Tibial nerve (tissue), 4 donors: ENCODE measurements around the gene RAP2B. TPM values are rescaled to one million over a fixed set of nuclear protein-coding genes. Genes with fewer than 3 reads are reported as not detected.
"Not testable (repeated sequence)": the region's sequence is repeated elsewhere in the genome, so short reads cannot be mapped to it uniquely, and the experiment has no call there.

Experiments
- DNase-seq, 2 donors: peaks; one replicate each; pipeline ENCODE4 v3.0.0-alpha.2; 2019; ENCODE audit warnings: low spot score in 2 of 2
- H3K27ac ChIP-seq, 4 donors: fragments of 200-600 bp; sonication (generic) in 3 of 4; one replicate each; pipeline ENCODE4 v1.5.1; 2017 to 2019; ENCODE audit warnings: mild to moderate bottlenecking in 1 of 4
- H3K27me3 ChIP-seq, 2 donors: fragments of 200-600 bp; sonication (generic) in 1 of 2; one replicate each; pipeline versions ENCODE4 v1.5.1 to v1.6.0; 2017 to 2019
- H3K36me3 ChIP-seq, 3 donors: fragments of 200-600 bp; sonication (generic); one replicate each; pipeline ENCODE4 v1.5.1; 2018 to 2019
- H3K4me1 ChIP-seq, 4 donors: fragments of 200-600 bp; sonication (generic) in 3 of 4; one replicate each; pipeline ENCODE4 v1.5.1; 2017 to 2019
- H3K4me3 ChIP-seq, 4 donors: fragments of 200-600 bp; sonication (generic) in 3 of 4; one replicate each; pipeline ENCODE4 v1.5.1; 2017 to 2019; ENCODE audit warnings: mild to moderate bottlenecking in 1 of 4, moderate library complexity in 1 of 4
- H3K9me3 ChIP-seq, 4 donors: fragments of 200-600 bp; sonication (generic) in 3 of 4; one replicate each; pipeline ENCODE4 v1.5.1; 2017 to 2019
- EP300 ChIP-seq, 2 donors: sonication (generic); formaldehyde crosslinking; IDR thresholded peaks; one replicate each; pipeline ENCODE4 v1.6.1; 2017; ENCODE audit warnings: antibody characterized with exemption in 2 of 2, mild to moderate bottlenecking in 1 of 2
- POLR2A ChIP-seq, 2 donors: fragments of 450-650 bp; IDR thresholded peaks; one replicate each; pipeline ENCODE4 v1.6.1; 2017; ENCODE audit warnings: antibody characterized with exemption in 2 of 2, mild to moderate bottlenecking in 2 of 2, moderate library complexity in 2 of 2
- WGBS, 2 donors: methylation state at CpG; one replicate each; pipeline ENCODE4 v1.1.5; 2018; 5-methylcytosine and 5-hydroxymethylcytosine counted together
- total RNA-seq, 4 donors: library from RNA; depleted of rRNA; stranded (reverse); fragments of >200 nt; gene quantifications; one replicate each; pipeline ENCODE4 v1.1.0, GENCODE V29; 2016
- TF ChIP-seq, protein P1 (sequence below), 5 experiments: fragments of 200-600 bp in 3 of 5; fragments of 450-650 bp in 2 of 5; sonication (generic) in 3 of 5; IDR thresholded peaks; one replicate each; pipeline ENCODE4 v1.5.1; 2016 to 2019; ENCODE audit warnings: antibody characterized with exemption in 5 of 5, mild to moderate bottlenecking in 3 of 5, moderate library complexity in 2 of 5

RAP2B gene
- total RNA-seq, 4 donors from 2014 or later, result 15.1 to 17.3 (median 15.8) TPM

DNA sequence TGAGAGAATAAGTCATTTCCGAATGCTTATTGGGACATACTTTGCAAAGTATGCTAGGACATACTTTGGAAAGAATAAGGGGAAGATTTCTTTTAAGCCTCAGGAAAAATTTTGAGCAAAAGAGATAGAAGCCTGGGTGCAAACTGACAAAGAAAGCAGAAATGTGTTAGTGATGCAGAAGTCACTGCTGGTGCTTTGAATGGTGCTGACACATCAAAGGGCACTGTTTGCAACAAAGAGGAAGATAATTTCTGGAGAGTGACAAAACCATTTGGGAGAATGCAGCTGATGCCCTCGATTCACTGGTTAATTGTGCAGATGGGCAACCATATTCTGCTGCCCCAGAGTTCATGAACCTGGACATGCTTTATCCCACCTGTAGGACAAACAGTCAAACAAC is 11.0 kb upstream of the RAP2B start:
- H3K4me3 ChIP-seq, result no peak overlapping the region
- no peak overlapping the region for H3K27ac ChIP-seq
- 63 to 73% methylated on average over 2 of the region's 2 CpGs for WGBS, 2 donors
- no peaks in the 10 kb centered on the region for H3K4me1 ChIP-seq
- H3K36me3 ChIP-seq, result no peaks in the 10 kb centered on the region
- no peaks in the 10 kb centered on the region for H3K27me3 ChIP-seq
- no peak for TF ChIP-seq POLR2A (IDR thresholded peaks at IDR 0.05)
- TF ChIP-seq EP300 (IDR thresholded peaks at IDR 0.05), result no peak
- TF ChIP-seq, protein P1, sequence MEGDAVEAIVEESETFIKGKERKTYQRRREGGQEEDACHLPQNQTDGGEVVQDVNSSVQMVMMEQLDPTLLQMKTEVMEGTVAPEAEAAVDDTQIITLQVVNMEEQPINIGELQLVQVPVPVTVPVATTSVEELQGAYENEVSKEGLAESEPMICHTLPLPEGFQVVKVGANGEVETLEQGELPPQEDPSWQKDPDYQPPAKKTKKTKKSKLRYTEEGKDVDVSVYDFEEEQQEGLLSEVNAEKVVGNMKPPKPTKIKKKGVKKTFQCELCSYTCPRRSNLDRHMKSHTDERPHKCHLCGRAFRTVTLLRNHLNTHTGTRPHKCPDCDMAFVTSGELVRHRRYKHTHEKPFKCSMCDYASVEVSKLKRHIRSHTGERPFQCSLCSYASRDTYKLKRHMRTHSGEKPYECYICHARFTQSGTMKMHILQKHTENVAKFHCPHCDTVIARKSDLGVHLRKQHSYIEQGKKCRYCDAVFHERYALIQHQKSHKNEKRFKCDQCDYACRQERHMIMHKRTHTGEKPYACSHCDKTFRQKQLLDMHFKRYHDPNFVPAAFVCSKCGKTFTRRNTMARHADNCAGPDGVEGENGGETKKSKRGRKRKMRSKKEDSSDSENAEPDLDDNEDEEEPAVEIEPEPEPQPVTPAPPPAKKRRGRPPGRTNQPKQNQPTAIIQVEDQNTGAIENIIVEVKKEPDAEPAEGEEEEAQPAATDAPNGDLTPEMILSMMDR (IDR thresholded peaks at IDR 0.05), result no peak
- DNase-seq, result no peak
- no peaks in the 10 kb centered on the region for H3K9me3 ChIP-seq

DNA sequence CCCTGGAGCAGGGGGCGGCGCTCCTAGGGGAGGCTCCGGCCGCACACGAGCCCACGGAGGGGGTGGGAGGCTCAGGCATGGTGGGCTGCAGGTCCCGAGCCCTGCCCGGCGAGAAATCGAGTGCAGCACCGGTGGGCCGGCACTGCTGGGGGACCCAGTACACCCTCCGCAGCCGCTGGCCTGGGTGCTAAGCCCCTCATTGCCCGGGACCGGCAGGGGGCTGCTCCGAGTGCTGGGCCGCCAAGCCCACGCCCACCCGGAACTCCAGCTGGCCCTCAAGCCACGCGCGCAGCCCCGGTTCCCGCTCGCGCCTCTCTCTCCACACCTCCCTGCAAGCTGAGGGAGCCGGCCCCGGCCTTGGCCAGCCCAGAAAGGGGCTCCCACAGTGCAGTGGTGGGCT is 6.2 kb upstream of the RAP2B start:
- not testable (repeated sequence) for H3K4me1 ChIP-seq, DNase-seq, H3K4me3 ChIP-seq, H3K27me3 ChIP-seq, H3K36me3 ChIP-seq, H3K9me3 ChIP-seq, H3K27ac ChIP-seq
- 96 to 98% methylated on average over 15 to 27 of the region's 29 CpGs for WGBS, 2 donors

DNA sequence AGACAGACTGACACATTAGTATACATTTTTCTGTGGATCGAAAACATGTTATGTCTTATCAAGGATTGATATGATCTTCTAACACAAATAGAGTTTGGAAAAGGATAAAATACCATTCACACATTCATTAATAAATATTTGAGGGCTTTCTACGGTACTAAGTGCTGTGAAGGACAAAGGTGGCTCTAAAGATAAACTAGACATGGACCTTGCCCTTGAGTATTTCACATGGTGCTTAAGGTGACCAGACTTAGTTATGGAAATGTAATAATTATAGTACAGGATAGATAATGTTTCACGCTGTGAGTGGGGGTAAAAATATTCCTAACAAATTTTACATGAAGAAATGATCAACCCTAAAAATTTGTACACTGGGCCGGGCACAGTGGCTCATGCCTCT is 3.8 kb upstream of the RAP2B start:
- no peak for DNase-seq
- Histone ChIP-seq H3K4me3 (no peak overlapping the region), H3K9me3 (no peaks in the 10 kb centered on the region), H3K27me3 (no peaks in the 10 kb centered on the region), H3K36me3 (no peaks in the 10 kb centered on the region), H3K4me1 (peaks cover 0 to 8% (median 0%) of the 10 kb centered on the region in 4 donors), H3K27ac (no peak overlapping the region)
- WGBS, 2 donors, result 87% methylated on average over 4 of the region's 4 CpGs
- TF ChIP-seq POLR2A (IDR thresholded peaks at IDR 0.05) (no peak), EP300 (IDR thresholded peaks at IDR 0.05) (no peak)
- TF ChIP-seq, protein P1 (IDR thresholded peaks at IDR 0.05), result no peak

DNA sequence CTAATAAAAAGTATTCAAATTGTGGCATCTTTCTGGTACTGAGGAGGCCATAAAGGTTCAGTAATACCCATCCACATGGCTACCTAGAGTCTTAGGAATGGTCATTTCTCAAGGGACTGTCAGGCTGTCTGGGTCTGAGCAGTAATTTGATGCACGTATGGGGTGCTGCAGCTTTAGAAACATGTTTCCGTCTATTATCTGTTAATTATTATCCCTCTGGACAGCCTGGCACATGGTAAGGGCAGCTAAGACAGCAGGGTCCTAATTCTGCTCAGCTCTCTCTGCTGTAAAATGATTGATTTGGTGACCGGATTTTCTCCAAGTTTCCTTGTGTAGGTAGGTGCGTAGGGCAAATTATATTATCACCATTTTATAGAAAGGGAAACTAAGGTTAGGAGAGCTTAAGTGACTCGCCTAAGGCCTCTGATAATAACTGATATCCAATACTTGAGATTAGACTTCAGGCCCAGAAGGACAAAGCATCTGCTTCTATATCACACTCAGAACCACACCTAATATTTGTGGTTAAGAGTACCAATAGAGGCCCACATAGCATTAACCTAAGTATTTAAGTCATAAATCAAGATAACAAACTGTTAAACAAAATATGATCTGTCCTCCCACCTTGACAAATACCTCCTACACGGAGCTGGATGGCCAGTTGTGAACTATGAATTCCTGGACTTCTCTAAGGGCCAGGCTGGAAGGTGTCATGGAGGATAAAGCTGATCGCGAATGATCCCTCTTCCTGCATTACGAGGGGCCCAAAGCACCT is 2.9 kb upstream of the RAP2B start:
- peak overlapping the region in 1 of 4 donors; percentile 87 for H3K27ac ChIP-seq
- TF ChIP-seq, protein P1 (IDR thresholded peaks at IDR 0.05), result no peak
- TF ChIP-seq EP300 (IDR thresholded peaks at IDR 0.05) (no peak), POLR2A (IDR thresholded peaks at IDR 0.05) (no peak)
- WGBS, 2 donors, result 86 to 93% methylated on average over 9 of the region's 9 CpGs

DNA sequence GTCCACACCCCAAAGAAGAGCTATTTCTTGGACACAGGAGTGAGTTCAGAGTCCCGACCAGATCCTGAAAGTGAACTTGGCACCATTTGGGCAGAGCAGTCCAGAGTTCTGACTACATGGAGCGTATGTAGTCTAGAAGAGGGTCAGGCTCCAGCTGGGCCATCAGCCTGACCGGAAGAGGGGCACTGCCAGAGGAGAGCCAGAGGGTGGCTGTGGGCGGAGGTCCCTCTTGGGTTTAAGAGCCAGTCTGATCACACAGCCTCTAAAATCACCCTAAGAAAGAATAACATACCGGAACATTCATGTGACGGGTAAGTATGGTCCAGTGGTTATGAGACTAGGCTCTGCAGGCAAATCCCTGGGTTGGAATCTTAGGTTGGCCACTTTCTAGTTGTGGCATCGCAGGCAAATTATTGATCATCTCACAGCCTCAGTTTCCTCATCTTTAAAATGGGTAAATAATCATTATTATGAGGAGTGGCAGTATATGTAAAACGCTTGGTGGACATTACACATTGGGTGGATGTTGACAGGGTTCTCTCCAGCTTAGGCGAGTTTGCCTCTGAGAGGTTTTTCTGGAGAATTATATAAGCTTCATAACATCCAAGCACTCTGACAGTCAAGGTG is 2.1 kb upstream of the RAP2B start:
- WGBS, 2 donors, result 81 to 83% methylated on average over 9 of the region's 9 CpGs
- Histone ChIP-seq H3K27ac (peak overlapping the region; percentile 76 to 95 (median 90)), H3K27me3 (no peaks in the 10 kb centered on the region), H3K4me3 (peak overlapping the region; percentile 77 to 90 (median 88)), H3K9me3 (no peaks in the 10 kb centered on the region), H3K36me3 (no peaks in the 10 kb centered on the region), H3K4me1 (peaks cover 0 to 19% (median 0%) of the 10 kb centered on the region in 4 donors)
- TF ChIP-seq POLR2A (IDR thresholded peaks at IDR 0.05) (no peak), EP300 (IDR thresholded peaks at IDR 0.05) (no peak)
- TF ChIP-seq, protein P1 (IDR thresholded peaks at IDR 0.05), result no peak
- DNase-seq, result no peak

More for the DNA sequence above, 2.9 kb upstream of the RAP2B start:
- H3K4me1 ChIP-seq, result peaks cover 0 to 11% (median 0%) of the 10 kb centered on the region in 4 donors
- no peak overlapping the region for H3K4me3 ChIP-seq
- no peaks in the 10 kb centered on the region for H3K27me3 ChIP-seq
- H3K9me3 ChIP-seq, result no peaks in the 10 kb centered on the region
- DNase-seq, result no peak
- H3K36me3 ChIP-seq, result no peaks in the 10 kb centered on the region
